VCaP (cell line): Measurements from ENCODE around the gene MMAB.
A peak's percentile ranks its signal among the peaks of the same experiment; 100 is the strongest.

Experiments
- H3K27ac ChIP-seq: fragments of 450-650 bp; 2 replicates; pipeline ENCODE4 v1.5.1; 2017
- TF ChIP-seq, protein P1 (sequence below): fragments of 450-650 bp; conservative IDR thresholded peaks from 2 replicates; pipeline ENCODE4 v1.5.1; 2017; ENCODE audit warnings: mild to moderate bottlenecking, moderate library complexity

MMAB gene

DNA sequence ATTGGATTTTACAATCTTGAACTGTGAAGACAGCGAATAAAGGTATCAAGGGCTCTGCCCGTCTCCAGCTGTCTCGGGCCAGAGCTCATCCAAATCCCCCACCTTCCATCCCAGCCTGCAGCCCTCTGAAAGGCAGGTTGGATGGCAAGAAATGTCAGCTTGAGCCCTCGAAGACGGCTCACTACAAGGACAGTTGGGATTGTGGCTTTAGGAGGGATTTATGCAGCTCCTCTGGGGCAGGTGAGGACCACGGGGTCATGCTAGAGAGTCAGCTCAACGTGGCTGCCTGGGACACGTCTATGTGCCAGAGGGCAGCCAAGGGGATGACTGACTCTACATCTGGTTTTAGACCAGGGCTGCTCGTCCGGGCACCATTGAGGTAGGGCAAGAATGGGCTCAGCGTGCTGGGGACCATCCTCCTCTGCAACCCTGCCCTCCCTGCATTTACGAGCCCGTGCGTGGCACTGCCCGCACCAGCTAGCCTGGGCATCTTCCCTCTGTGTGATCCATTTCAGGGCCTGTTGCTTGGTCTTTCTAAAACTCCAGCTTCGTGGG, 16.5 kb upstream of the MMAB start:
- peak overlapping the region; percentile 74 for H3K27ac ChIP-seq
- TF ChIP-seq, protein P1, sequence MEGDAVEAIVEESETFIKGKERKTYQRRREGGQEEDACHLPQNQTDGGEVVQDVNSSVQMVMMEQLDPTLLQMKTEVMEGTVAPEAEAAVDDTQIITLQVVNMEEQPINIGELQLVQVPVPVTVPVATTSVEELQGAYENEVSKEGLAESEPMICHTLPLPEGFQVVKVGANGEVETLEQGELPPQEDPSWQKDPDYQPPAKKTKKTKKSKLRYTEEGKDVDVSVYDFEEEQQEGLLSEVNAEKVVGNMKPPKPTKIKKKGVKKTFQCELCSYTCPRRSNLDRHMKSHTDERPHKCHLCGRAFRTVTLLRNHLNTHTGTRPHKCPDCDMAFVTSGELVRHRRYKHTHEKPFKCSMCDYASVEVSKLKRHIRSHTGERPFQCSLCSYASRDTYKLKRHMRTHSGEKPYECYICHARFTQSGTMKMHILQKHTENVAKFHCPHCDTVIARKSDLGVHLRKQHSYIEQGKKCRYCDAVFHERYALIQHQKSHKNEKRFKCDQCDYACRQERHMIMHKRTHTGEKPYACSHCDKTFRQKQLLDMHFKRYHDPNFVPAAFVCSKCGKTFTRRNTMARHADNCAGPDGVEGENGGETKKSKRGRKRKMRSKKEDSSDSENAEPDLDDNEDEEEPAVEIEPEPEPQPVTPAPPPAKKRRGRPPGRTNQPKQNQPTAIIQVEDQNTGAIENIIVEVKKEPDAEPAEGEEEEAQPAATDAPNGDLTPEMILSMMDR = no peak

DNA sequence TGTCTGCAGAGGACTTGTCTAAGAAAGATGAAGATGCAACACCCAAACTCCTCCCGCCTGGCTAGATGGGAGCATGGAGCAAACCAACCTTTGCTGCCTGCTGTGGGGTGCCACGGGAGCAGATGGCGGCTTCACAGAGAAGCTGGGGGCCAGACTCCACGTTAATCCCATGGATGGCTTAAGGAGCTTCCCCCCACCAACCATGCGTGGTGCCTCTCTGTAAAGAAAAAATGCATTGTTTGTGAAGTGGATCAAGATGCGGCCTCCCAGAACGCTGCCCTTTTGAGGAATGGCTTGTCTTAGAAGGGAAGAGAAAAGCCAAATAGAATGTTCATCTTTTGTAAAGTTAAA, 15.9 kb upstream of the MMAB start:
- H3K27ac ChIP-seq = peak overlapping the region; percentile 74
- TF ChIP-seq, protein P1 = no peak

DNA sequence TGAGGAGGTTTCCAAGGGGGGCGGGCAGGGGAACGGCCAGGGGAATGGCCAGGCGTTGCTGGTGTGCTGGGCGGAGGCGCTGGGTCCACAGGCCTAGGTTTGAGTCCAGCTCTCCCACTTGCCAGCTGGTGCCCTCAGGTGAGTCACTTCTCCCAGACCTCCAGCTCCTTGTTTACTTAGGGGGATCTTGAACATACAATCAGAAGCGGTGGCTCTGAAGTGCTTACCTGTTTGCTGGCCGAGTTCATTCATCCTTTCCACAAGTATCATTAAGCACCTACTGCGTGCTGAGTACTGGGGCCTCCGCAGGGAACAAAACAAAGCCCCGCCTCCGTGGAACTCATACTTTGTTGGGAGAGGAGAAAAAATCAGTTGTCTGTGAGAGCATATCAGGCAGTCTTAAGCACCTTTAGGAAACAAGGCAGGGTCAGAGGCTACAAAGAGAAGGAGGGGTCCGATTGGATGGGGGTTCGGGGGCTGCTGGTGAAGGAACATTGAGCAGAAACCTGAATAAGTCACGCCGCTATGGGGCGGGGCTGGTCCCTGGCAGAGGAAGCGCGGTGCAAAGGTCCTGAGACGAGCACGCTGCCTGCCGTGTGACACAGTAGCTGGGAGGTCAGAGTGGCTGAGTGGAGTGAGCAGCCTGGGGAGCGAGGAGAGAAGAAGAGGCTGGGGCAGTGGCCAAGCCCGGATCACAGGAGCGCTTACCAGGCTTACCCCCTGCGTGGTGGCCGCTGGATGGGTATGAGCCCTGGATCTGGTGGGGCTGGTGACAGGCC, 15.3 kb upstream of the MMAB start:
- TF ChIP-seq, protein P1 = no peak
- H3K27ac ChIP-seq = peak overlapping the region; percentile 74

DNA sequence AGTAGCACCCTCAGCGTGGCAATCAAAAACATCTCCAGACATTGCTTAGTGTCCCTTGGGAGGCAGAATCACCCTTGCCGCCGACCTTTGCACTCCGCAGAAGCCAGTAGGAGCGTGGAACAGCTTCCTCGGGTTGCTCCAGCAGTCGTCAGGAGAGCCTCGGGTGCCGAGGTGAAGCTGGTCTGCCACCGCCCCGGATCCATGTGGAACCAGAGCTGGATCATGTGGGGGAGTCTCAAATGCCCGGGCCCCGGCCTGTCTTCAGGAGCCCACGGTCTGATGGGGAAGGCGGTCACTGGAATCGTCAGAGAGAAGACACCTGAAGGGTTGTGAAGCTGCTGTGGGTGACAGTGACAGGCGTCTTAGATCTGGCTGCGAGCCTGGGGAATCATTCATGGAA, 14.6 kb upstream of the MMAB start:
- peak overlapping the region; percentile 74; the same call in 1 of the 2 replicates for H3K27ac ChIP-seq
- TF ChIP-seq, protein P1 = no peak

DNA sequence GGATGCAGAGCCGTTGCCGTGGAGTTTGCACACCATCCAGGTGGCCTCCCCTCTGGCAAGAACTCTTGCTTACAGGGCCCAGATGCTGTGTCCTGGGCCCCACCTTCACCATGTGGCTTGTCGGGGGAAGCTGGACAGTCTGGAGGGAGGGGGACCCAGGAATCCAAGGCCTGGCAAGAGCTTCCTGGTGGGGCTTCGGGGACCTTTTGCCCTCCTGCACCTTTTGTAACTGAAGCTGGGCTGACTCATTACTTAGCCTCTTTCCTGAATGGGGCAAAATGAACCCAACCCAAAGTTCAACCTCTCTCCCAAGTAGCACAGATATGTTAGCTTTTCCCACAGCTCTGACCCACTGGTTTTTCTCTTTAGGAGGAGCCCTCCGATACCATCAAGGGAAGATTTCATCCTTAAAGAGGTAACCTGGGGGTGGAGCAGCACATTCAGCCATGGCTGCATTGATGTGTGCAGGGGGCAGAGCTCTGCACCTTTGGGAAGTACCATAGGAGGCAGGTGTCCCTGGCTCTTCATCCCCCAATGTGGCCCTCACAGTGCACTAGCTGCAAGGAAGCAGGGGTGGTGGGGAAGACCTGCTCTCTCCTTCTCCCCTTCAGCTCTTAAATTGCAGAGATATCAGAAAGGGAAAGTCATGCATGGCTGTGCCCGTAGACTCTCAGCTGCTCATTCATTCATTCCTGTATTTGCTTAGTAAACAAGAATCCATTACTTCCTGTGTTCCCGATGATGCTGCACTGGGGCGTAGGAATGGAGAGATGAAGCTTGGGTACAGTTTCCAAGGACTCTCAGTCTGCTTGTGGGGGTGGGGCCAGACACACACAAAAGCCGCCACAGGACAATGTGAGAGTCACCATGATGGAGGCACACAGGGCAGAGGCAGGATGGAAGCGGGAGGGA, 13.3 kb upstream of the MMAB start:
- TF ChIP-seq, protein P1 = no peak
- H3K27ac ChIP-seq = no peak overlapping the region

DNA sequence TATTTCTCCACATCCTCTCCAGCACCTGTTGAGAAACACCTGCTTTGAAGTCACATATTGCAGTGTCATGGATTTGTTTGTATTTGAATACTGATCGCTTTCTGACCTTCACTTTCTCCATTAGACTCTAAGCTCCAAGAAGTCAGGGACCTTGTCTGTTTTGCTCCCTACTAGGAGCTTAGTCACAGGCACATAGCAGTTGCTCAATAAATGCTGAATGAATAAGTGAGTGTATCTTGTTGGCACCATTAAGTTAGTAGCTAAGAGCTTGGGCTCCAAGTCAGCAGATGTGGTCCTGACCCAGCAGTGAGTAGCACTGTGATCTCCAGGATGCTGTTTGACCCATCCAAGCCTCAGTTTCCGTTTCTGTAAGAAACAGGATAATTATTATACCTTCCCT, 10.4 kb upstream of the MMAB start:
- H3K27ac ChIP-seq = no peak overlapping the region
- TF ChIP-seq, protein P1 = no peak

DNA sequence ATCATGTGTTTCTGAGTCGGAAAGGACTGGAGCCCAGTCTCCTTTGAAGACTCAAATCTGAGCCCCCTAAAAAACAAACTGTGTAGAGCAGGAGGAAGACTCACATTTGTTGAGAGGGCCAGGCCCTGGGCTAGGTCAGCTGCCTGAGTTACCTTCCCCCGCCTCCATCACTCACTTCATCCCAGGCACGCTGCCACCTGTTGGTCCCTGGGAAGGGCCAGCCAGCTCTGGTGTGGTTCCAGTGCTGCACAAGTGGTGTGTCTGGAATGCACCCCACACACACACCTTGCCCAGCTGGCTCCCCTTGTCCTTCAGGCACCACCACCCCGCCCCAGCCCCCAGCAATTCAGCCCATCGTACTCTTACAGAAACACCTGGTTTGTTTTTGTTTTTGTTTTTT, 9.3 kb upstream of the MMAB start:
- TF ChIP-seq, protein P1 = peak; percentile 40; the same call in 1 of the 2 replicates
- no peak overlapping the region for H3K27ac ChIP-seq
